ENCODE results near the gene BST1. TPM values are rescaled to one million over a fixed set of nuclear protein-coding genes. Genes with fewer than 3 reads are reported as not detected.

The BST1 gene
- total and polyA plus RNA-seq, 4 donors: 4.6 to 18.5 (median 11.5) TPM

GRCh38 chr4:15712214-15712613 is 9.3 kb downstream of the BST1 start:
- H3K9me3 ChIP-seq (ENCODE audit: control insufficient read depth, low read length): no peaks in the 10 kb centered on the region
- no peak for ATAC-seq (ENCODE audit: low FRiP score)
- H3K4me1 ChIP-seq (ENCODE audit: control insufficient read depth in 1 of 2, insufficient read depth in 2 of 2, low read length in 2 of 2): peaks cover 2 to 4% of the 10 kb centered on the region in 2 donors
- no peak overlapping the region for H3K4me3 ChIP-seq (ENCODE audit: low read length in 2 of 2)
- 91 to 100% methylated on average over 1 of the region's 1 CpG for WGBS, 2 donors
- no peaks in the 10 kb centered on the region for H3K27me3 ChIP-seq (ENCODE audit: control insufficient read depth in 1 of 2, insufficient read depth in 2 of 2, low read length in 1 of 2)
- H3K36me3 ChIP-seq (ENCODE audit: control insufficient read depth in 1 of 2, insufficient read depth in 2 of 2, low read length in 1 of 2): no peaks in the 10 kb centered on the region
- no peak for DNase-seq
- H3K27ac ChIP-seq (ENCODE audit: low read depth in 1 of 2, low read length in 2 of 2): no peak overlapping the region
- intact Hi-C loops (cut with DNase I): no loop called here

GRCh38 chr4:15714141-15714540 is 11.3 kb downstream of the BST1 start:
- ATAC-seq (ENCODE audit: low FRiP score): no peak
- Histone ChIP-seq H3K27ac (ENCODE audit: low read depth in 1 of 2, low read length in 2 of 2) (no peak overlapping the region), H3K4me3 (ENCODE audit: low read length in 2 of 2) (no peak overlapping the region), H3K9me3 (ENCODE audit: control insufficient read depth, low read length) (no peaks in the 10 kb centered on the region), H3K4me1 (ENCODE audit: control insufficient read depth in 1 of 2, insufficient read depth in 2 of 2, low read length in 2 of 2) (peaks cover 2 to 4% of the 10 kb centered on the region in 2 donors), H3K36me3 (ENCODE audit: control insufficient read depth in 1 of 2, insufficient read depth in 2 of 2, low read length in 1 of 2) (no peaks in the 10 kb centered on the region), H3K27me3 (ENCODE audit: control insufficient read depth in 1 of 2, insufficient read depth in 2 of 2, low read length in 1 of 2) (no peaks in the 10 kb centered on the region)
- WGBS, 2 donors: 79 to 84% methylated on average over 1 of the region's 1 CpG
- DNase-seq: no peak
- intact Hi-C loops (cut with DNase I): no loop called here

GRCh38 chr4:15714646-15715435 is 12.0 kb downstream of the BST1 start:
- H3K9me3 ChIP-seq (ENCODE audit: control insufficient read depth, low read length): no peaks in the 10 kb centered on the region
- no peaks in the 10 kb centered on the region for H3K27me3 ChIP-seq (ENCODE audit: control insufficient read depth in 1 of 2, insufficient read depth in 2 of 2, low read length in 1 of 2)
- no peak overlapping the region for H3K27ac ChIP-seq (ENCODE audit: low read depth in 1 of 2, low read length in 2 of 2)
- no peak overlapping the region for H3K4me3 ChIP-seq (ENCODE audit: low read length in 2 of 2)
- intact Hi-C loops (cut with DNase I): no loop called here
- H3K4me1 ChIP-seq (ENCODE audit: control insufficient read depth in 1 of 2, insufficient read depth in 2 of 2, low read length in 2 of 2): peaks cover 2 to 4% of the 10 kb centered on the region in 2 donors
- H3K36me3 ChIP-seq (ENCODE audit: control insufficient read depth in 1 of 2, insufficient read depth in 2 of 2, low read length in 1 of 2): no peaks in the 10 kb centered on the region
- peak; percentile 11 for ATAC-seq (ENCODE audit: low FRiP score)
- 48 to 51% methylated on average over 8 of the region's 8 CpGs for WGBS, 2 donors
- DNase-seq: no peak

GRCh38 chr4:15716115-15716514 is 13.2 kb downstream of the BST1 start:
- DNase-seq (no peak), ATAC-seq (ENCODE audit: low FRiP score) (no peak)
- Histone ChIP-seq H3K36me3 (ENCODE audit: control insufficient read depth in 1 of 2, insufficient read depth in 2 of 2, low read length in 1 of 2) (no peaks in the 10 kb centered on the region), H3K9me3 (ENCODE audit: control insufficient read depth, low read length) (no peaks in the 10 kb centered on the region), H3K27ac (ENCODE audit: low read depth in 1 of 2, low read length in 2 of 2) (no peak overlapping the region), H3K4me1 (ENCODE audit: control insufficient read depth in 1 of 2, insufficient read depth in 2 of 2, low read length in 2 of 2) (peaks cover 2 to 4% of the 10 kb centered on the region in 2 donors), H3K4me3 (ENCODE audit: low read length in 2 of 2) (no peak overlapping the region), H3K27me3 (ENCODE audit: control insufficient read depth in 1 of 2, insufficient read depth in 2 of 2, low read length in 1 of 2) (no peaks in the 10 kb centered on the region)
- WGBS, 2 donors: 78 to 84% methylated on average over 3 of the region's 3 CpGs
- intact Hi-C loops (cut with DNase I): no loop called here

GRCh38 chr4:15717086-15717485 is 14.2 kb downstream of the BST1 start:
- Histone ChIP-seq H3K27me3 (ENCODE audit: control insufficient read depth in 1 of 2, insufficient read depth in 2 of 2, low read length in 1 of 2) (no peaks in the 10 kb centered on the region), H3K36me3 (ENCODE audit: control insufficient read depth in 1 of 2, insufficient read depth in 2 of 2, low read length in 1 of 2) (no peaks in the 10 kb centered on the region), H3K4me3 (ENCODE audit: low read length in 2 of 2) (no peak overlapping the region), H3K9me3 (ENCODE audit: control insufficient read depth, low read length) (no peaks in the 10 kb centered on the region), H3K4me1 (ENCODE audit: control insufficient read depth in 1 of 2, insufficient read depth in 2 of 2, low read length in 2 of 2) (peaks cover 2 to 4% of the 10 kb centered on the region in 2 donors), H3K27ac (ENCODE audit: low read depth in 1 of 2, low read length in 2 of 2) (peak overlapping the region; percentile 17 to 53)
- no peak for DNase-seq
- 13 to 16% methylated on average over 6 of the region's 6 CpGs for WGBS, 2 donors
- intact Hi-C loops (cut with DNase I): no loop called here
- no peak for ATAC-seq (ENCODE audit: low FRiP score)

- H3K4me1 ChIP-seq (ENCODE audit: control insufficient read depth in 1 of 2, insufficient read depth in 2 of 2, low read length in 2 of 2): peaks cover 2 to 4% of the 10 kb centered on the region in 2 donors
- intact Hi-C loops (cut with DNase I): no loop called here
- 40 to 43% methylated on average over 3 of the region's 3 CpGs for WGBS, 2 donors
- H3K4me3 ChIP-seq (ENCODE audit: low read length in 2 of 2): no peak overlapping the region
- no peaks in the 10 kb centered on the region for H3K9me3 ChIP-seq (ENCODE audit: control insufficient read depth, low read length)
- H3K36me3 ChIP-seq (ENCODE audit: control insufficient read depth in 1 of 2, insufficient read depth in 2 of 2, low read length in 1 of 2): no peaks in the 10 kb centered on the region
- no peak for ATAC-seq (ENCODE audit: low FRiP score)
- H3K27me3 ChIP-seq (ENCODE audit: control insufficient read depth in 1 of 2, insufficient read depth in 2 of 2, low read length in 1 of 2): no peaks in the 10 kb centered on the region
- no peak for DNase-seq
- H3K27ac ChIP-seq (ENCODE audit: low read depth in 1 of 2, low read length in 2 of 2): peak overlapping the region; percentile 21 to 53
Observed at GRCh38 chr4:15717657-15718416, 15.0 kb downstream of the BST1 start.

- ATAC-seq (ENCODE audit: low FRiP score): no peak
- intact Hi-C loops (cut with DNase I): no loop called here
- Histone ChIP-seq H3K27ac (ENCODE audit: low read depth in 1 of 2, low read length in 2 of 2) (no peak overlapping the region), H3K4me1 (ENCODE audit: control insufficient read depth in 1 of 2, insufficient read depth in 2 of 2, low read length in 2 of 2) (peaks cover 2 to 4% of the 10 kb centered on the region in 2 donors), H3K4me3 (ENCODE audit: low read length in 2 of 2) (no peak overlapping the region), H3K36me3 (ENCODE audit: control insufficient read depth in 1 of 2, insufficient read depth in 2 of 2, low read length in 1 of 2) (no peaks in the 10 kb centered on the region), H3K27me3 (ENCODE audit: control insufficient read depth in 1 of 2, insufficient read depth in 2 of 2, low read length in 1 of 2) (no peaks in the 10 kb centered on the region), H3K9me3 (ENCODE audit: control insufficient read depth, low read length) (no peaks in the 10 kb centered on the region)
- WGBS, 2 donors: 87 to 92% methylated on average over 5 of the region's 5 CpGs
- no peak for DNase-seq
Observed at GRCh38 chr4:15718465-15718864, 15.6 kb downstream of the BST1 start.

GRCh38 chr4:15718959-15719358 is 16.1 kb downstream of the BST1 start:
- intact Hi-C loops (cut with DNase I): no loop called here
- H3K4me3 ChIP-seq (ENCODE audit: low read length in 2 of 2): no peak overlapping the region
- H3K36me3 ChIP-seq (ENCODE audit: control insufficient read depth in 1 of 2, insufficient read depth in 2 of 2, low read length in 1 of 2): no peaks in the 10 kb centered on the region
- DNase-seq (no peak), ATAC-seq (ENCODE audit: low FRiP score) (no peak)
- H3K27ac ChIP-seq (ENCODE audit: low read depth in 1 of 2, low read length in 2 of 2): no peak overlapping the region
- H3K4me1 ChIP-seq (ENCODE audit: control insufficient read depth in 1 of 2, insufficient read depth in 2 of 2, low read length in 2 of 2): peaks cover 2 to 4% of the 10 kb centered on the region in 2 donors
- WGBS, 2 donors: 93 to 96% methylated on average over 7 of the region's 7 CpGs
- H3K9me3 ChIP-seq (ENCODE audit: control insufficient read depth, low read length): no peaks in the 10 kb centered on the region
- no peaks in the 10 kb centered on the region for H3K27me3 ChIP-seq (ENCODE audit: control insufficient read depth in 1 of 2, insufficient read depth in 2 of 2, low read length in 1 of 2)
